ENCODE results near the gene CSRNP3.

GRCh38 chr2:165549619-165550018, 80.1 kb downstream of the CSRNP3 start:
- TF ChIP-seq CTCF (IDR thresholded peaks at IDR 0.05) (no peak), POLR2A (IDR thresholded peaks at IDR 0.05) (no peak)
